GM21381 (cell line): ENCODE measurements around the gene BRAT1.

Experiments used
- ATAC-seq: cut with Tn5 transposase; IDR thresholded peaks from one replicate; pipeline ENCODE4 v1.9.1; 2021; ENCODE audit warnings: mild to moderate bottlenecking, moderate library complexity; ENCODE audit not compliant: unreplicated experiment

The BRAT1 gene

DNA sequence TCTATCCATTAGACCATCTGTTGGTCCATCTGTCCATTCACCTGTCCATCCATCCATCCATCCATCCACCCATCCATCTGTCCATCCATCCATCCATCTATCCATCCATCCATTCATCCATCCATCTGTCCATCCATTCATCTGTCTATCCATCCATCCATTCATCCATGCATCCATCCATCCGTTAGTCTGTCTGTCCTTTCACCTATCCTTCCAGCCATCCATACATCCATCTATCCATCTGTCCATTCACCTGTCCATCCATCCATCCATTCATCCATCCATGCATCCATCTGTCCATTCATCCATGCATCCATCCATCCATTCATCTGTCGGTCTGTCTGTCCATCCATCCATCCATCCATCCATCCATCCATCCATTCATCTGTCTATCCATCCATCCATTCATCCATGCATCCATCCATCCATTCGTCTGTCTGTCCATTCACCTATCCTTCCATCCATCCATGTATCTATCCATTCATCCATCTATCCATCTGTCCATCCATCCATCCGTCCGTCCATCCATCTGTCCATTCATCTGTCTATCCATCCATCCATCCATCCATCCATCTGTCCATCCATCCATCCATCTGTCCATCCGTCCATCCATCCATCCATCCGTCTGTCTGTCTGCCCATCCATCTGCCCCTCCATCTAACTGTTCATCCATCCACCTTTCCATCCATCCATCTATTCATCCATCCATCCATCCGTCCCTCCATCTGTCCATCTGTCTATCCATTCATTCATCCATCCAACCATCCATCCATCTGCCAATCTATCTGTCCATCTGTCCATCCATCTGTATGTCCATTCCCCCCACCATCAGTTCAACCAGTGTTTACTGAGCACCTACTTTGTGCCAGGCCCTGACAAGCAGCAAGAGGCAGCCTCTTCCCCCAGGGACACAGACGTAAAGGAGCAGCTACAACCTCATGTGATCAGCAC is 40.6 kb downstream of the BRAT1 start:
- no peak for ATAC-seq

DNA sequence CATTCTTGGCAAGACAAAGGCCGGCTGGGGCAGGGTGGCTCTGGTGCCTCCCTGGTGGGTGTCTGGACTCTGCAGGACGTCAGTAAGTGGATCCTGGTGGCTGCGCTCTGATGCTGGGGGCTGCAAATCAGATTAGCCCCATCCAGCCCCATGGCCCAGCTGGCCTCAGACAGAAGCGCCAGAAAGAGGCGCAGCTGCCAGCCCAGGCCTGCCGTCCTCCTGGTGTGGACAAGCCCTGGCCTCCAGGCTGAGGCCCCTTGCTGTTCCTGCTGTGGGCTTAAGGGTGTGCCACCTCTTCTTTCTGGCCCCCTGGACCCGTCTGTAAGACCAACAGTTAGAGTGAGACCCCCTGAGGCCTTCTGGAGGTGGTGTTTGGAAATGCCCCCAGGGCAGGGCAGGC is 41.6 kb downstream of the BRAT1 start:
- no peak for ATAC-seq

DNA sequence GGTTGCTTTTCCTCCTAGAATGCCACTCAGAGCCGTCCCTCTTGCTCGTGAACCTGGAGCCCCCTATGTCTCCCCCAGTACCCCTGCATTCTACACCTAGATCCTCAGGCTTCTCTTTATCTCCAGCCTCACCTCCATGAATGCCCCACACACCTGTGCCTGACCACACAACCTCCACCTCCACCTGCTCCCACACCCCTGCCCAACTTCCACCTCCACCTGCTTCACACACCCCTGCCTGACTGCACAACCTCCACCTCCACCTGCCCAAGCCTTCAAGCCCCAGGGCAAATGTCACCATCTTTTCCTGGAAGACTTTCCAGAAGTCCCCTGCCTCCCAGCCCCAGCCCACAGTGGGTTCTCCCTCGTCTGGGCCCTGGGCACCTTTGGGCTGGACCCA is 42.6 kb downstream of the BRAT1 start:
- ATAC-seq = no peak

DNA sequence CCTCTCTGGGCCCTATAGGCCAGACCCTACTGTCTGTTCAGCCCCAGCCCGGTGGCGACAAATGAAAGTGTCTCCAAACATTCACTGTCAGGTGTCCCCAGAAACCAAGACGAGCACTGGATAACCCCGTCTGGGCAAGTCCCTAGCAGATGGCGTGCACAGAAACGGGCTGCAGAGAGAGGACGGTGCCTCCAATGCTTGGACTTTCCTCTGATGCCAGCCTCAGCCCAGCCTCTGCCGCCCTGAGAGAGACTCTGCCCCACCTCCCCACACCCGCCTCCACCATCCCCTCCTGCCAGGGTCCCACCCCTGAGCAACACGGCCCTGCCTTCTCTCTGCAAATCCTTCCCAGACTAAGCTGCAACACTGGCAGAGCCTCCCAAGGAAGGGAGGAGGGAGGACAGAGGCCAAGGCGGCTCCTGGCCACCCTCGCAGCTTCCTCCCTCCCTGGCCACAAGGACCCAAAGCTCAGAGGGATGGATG is 43.1 kb downstream of the BRAT1 start:
- no peak for ATAC-seq

DNA sequence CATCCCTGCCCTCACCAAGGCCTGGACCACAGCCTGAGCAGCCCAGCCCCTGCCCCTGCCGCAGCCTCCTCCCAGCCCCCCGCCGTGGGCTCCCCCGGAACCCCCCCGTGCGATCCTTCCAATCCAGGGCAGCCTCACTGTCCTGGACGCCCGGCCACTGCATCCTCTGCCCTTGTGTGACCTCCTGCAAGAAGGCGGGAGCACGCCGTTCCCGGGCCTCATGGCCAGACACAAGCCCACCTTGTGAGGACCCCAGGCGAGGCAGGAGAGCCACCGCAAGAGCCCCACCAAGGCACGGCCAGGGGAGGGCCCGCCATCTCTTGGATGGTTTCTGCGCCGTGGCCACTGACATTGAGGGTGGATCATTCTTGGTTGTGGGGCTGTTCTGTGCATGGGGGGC is 43.6 kb downstream of the BRAT1 start:
- ATAC-seq = no peak

DNA sequence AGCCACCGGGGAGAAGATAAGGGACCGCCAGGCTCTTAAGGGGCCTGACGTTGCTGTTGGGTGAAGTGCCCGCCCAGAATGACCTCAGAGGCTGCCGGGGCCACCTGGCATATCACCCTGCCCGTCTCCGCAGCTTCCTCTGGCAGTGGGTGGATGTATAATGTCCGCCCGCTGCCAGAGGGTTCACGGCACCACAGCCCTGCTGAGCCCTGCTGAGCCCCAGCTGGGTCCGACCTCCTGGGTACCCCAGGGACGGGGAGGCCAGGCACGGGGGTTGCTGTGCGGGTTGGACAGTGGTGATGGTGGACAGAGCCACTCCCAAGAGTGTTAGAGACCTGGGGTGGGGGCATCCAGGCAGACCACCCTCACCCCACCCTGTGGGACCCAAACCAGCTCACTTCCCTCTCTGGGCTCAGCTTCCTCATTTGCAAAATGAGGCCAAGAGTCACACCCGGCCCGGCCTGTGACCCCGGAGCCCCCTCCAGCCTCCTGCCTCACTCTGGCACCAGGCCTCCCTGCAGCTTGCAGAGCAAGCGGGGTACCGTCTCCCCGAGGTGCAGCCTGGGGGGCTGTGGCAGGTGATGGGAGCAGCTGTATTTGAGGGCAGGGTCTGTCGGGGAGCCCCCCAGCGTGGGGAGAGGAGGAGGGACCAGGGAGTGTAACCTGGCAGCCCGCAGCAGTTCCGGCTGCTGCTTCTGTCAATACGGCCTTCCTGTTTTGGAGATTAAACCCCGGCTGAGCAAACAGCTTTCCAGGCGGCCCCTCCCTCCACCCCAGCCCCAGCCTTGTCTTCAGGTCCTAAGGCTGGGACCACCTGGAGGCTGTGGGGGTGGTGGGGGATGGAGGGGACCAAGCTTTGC is 44.2 kb downstream of the BRAT1 start:
- no peak for ATAC-seq

DNA sequence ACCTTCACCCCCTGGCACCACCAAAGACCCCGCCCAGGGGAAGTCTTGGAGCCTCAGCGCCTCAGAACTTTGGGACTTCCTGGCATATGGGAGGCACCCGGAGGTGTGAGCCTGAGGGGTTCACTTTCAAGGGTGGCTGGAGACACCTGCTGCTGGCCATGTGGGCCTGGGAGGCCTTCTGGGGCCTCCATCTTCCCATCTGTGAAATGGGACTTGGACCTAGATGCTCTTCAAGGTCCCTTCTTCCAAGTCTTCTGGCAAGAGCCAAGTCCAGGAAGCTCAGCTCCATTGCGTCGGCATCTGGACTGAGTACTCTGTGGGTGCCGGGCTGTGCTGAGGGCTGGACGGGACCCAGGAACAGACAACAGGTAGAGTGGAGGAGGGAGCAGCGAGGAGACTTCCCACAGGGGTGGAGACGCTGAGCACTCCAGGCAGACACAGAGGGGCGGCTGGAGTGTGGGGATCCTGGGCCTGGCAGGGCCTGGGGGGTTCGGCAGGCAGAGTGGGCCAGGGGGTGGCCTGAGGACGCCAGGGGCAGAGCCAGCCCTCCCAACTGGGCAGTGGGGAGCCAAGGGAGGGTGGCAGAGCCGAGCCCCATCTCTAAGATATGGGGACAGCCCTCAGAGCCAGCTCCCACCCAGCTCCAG is 45.1 kb downstream of the BRAT1 start:
- no peak for ATAC-seq

DNA sequence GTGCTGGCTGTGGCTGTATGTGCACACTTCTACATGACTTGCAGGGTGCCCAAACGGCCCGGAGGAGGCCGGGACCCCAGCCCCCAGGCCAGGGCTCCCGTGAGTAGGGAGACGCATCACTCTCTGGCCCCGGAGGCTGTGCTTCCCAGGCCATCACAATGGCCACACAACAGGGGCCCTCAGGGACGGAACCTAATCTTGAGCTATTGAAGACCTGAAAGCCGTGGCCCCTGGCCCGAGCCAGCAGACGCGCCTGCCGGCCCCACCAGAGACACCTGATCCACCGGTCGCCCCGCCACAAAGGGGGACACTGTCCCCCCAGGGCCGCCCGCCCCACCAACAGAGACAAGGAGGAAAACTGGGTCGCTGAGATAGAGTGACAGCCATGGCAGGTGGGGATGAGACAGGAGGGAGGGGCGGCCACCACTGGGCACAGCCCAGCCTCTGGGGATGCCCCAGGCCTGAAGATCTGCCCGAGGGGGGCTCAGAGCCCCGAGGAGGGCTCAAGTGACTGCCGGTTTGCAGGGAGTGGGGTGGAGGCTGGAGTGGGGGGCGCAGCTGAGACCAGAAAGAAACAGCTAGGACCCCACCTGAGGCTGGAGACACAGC is 45.9 kb downstream of the BRAT1 start:
- ATAC-seq = no peak

DNA sequence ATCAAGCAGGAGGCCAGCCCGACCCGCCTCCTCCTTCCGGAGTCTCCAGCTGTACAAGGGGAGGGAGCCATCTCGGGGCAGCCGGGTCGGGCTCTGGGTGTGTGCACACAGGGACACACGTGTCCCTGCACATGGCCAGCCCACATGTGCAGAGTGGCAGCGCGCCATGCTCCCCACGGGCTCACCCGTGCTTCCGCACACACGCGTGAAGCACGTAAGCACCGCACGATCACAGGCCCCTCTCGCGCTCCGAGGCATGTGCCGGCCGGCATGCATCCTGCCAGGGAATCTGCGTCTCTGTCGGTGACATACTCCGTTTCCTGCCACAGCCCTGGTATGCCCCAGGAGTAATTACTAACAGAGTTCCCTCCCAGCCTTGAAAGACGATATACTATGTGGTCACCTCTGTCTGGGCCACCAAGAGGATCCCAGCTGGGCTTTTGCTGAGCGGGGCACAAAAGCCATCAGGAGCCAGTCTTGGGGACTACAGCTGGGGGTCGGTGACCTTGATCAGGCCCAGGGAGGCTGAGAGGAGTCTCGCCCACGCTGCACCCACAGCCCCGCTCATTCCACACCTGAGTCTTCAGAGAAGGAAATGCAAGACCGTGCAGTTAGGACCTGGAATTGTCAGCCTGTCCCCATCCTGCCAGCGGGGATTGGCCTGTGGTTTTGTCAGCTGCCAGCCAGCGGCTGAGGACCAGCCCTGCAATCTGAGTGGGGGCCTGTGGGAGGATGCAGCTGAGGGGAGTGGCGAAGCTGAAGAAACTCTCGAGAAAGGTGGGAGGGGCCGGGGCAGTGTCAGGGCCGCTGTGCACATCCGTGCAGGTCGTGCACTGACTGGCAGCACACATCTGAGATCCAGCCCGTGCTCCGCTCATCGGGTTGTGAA is 46.8 kb downstream of the BRAT1 start:
- peak; percentile 54 for ATAC-seq

DNA sequence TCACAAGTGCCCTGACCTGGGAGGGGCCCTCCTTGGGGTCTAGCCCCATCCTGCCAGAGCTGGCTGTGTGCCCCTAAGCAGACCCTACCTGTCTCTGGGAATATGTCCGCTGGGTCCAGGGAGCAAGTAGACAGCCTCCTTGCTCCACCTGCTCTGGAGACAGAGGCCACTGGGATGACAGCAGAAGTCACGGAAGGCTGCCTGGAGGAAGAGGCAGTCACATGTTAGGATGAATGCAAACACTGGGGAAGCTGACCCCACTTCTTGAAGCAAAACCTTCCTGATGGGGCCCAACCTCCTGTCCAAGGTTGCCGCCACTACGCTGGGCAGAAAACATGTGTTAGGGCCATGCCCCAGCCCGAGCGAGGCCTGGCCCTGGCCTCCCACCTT is 47.4 kb downstream of the BRAT1 start:
- ATAC-seq = no peak

DNA sequence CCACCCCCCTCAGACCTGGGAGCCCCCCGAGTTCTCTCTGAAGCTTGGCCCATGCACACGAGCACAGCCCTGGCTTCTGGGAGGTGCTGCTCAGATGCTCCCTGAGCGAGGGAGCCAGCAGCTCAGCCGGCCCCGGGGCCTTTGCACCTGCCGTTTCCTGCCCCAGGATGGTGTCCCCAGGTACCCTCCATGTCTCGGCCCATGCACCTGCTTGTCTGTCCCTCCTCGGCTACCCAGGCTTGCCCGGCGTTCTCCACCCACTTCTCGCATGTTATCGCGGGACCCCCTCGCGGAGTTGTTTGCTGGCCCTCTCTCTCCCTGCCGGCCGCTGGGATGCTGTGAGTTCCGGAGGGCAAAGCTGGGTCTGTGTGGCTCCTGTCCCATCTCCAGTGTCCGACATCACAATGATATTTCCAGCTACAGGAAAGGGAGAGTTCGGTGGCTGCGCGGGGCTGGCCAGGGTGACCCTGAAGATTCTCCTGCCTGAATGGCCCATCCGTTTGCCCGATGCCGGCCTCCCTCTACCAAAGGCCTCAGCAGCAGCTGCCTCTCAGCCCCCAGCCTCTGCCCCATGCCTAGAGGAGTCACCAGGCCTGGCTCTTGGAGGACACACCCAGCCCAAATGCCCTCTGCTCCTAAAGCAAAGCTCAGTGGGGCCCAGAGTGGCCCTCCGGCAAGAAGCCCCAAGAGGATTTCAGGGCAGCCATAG is 48.0 kb downstream of the BRAT1 start:
- ATAC-seq = no peak

DNA sequence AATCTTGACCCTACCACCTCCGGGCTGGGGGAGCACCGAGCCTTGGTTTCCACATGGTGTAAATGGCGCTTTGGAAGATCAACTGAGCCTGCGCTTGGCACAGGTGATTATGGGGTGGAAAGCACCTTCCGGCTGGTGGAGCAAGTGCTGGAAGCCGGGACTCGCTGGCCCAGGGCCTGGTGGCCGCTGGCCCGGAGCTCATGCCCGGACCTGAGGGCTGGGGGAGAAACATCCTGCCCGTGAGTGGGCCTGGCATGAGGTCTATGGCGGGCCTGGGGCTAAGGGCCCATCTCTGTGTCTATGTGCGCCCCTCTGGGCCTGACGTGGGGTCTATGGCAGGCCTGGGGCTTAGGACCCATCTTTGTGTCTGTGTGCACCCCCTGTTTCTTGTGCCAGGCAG is 49.9 kb downstream of the BRAT1 start:
- ATAC-seq = no peak

DNA sequence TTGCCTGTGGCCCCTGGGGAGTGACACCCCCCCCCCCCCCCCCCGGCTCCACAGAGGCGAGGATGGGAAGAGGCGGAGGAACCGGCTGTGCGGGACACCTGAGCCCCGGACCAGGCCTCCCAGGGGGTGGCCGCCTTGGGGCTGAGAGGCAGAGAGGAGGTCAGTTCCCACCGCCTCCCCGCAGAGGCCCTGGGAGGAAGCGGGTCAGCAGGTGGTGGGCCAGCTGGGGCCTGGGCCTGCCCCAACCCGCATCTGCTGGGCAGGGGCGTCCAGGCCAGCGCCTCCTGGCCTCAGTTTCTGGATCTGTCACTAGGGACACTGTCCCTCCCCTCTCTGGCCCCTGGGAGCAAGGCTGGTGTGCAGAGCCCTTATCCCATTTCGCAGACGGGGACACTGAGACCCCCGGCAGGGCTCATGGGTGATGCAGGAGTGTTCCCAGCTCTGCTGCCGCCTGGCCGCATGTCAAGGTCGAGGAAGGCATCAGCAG is 50.4 kb downstream of the BRAT1 start:
- no peak for ATAC-seq

DNA sequence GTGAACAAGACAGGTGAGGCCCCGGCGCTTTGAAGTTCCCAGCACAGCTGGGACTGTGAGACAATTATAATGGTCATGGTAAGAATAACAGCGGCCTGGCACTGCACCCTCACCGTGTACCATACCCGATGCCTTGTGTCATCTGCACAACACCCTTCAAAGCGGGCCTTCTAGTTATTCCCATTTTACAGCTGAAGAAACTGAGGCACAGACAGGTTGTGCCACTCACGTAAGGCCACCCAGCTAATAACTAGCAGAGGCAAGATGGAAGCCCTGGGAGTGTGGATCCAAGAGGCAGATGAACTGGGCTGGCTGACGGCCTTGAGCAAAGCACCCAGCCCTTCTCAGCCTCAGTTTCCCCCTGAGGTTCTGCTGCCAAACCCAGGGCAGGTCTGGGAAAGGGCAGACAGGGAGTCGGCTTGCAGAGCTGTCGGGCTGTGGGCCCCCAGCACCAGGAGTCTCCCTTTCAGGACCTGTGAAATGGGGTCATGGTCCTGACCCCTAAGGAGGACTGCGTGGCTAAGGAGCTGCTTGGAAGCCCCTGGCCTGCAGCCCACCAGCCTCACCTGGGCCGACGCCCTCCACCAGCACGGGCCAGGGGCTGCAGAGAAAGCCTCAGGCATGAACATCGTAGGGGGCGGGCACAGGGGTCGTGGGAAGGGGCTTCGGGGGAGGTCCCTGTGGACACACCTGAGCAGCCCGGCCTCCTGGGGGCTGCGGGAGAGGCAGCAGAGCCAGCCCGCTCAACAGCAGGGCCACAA is 51.0 kb downstream of the BRAT1 start:
- no peak for ATAC-seq

DNA sequence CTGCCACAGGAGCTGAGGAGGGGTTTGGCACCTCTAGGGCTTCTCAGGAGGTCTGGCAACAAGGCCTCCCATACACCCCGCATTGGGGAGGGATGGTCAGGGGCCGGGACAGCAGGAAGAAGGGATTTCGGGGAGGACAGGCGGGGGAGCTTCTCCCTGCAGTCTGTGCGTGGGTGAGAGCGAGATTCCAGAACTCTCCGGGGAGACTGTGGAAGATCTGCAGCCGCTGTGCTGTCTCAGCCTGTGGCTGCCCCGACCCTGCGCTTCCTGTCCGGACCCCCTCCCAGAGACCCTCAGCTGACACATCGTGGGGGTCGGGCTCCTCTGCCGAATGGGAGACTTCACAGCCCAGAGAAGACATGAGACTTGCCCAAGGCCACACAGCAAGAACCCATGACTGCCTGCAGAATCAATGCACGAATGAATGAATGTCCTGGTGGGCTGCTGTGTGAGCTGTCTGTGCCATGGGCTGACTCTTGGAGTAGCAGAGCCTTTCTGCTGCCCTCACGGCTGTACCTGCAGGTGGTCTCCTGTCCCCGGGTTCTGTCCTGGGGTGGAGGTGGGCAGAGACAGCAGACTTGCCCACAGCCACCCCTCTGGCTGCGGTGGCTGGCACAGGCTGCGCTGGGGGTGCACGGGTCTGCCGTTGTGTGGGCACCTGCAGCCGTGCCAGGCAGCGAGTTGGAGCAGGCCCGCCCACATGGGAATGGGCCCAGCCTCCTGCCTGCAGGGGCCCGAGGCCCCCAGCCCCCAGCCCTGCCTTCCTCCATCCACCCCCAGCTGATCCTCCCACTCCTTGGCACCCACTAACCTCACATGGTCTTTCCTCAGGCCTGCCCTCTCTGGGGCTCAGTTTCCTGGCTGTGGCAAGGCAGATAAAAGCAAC is 52.0 kb downstream of the BRAT1 start:
- ATAC-seq = no peak

DNA sequence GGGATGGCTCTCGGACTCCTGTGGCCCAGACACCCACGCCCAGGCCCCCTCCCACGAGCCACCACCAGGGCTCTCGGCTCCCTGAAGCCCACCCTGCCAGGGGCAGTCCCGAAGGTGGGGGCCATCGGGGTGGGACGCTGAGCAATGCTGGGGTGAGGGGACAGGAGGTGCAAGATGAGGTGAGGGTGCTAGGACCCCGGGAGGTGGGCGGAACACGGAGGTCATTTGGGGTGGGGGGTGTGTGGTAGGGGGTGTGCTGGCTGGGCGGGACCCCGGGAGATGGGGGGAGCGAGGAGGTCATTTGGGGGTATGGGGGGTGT is 52.7 kb downstream of the BRAT1 start:
- ATAC-seq = no peak

DNA sequence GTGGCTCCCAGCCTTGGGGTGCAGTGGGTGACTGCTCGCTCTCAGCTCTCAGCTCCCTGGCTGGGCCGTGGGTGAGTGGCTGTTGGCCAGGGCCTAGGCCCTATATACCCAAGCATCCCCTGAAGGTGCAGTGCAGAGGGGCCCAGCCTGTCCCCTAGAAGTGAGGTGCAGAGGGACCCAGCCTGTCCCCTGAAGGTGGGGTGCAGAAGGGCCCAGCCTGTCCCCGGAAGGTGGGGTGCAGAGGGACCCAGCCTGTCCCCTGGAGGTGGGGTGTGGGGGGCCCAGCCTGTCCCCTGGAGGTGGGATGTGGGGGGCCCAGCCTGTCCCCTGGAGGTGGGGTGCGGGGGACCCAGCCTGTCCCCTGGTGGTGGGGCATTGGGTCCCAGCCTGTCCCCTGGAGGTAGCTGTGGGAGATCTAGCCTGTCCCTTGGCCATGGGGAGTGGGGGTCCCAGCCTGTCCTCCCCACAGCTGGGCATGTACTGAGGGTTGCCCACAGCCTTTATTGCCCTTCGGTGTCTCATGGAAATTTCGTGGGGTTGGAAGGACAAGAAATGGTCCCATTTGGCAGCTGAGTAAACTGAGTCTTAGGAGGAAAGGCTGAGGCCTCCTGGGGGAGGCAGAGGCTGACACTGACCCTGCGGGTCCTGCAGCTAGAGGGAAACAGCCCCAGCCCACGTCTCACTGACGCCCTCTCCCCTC is 53.2 kb downstream of the BRAT1 start:
- no peak for ATAC-seq
